GM19328 (cell line): Measurements from ENCODE around the gene ALOX5.

Experiments used
- ATAC-seq: cut with Tn5 transposase; IDR thresholded peaks from one replicate; pipeline ENCODE4 v1.9.1; 2021; ENCODE audit warnings: mild to moderate bottlenecking, moderate library complexity; ENCODE audit not compliant: unreplicated experiment

Gene ALOX5

DNA sequence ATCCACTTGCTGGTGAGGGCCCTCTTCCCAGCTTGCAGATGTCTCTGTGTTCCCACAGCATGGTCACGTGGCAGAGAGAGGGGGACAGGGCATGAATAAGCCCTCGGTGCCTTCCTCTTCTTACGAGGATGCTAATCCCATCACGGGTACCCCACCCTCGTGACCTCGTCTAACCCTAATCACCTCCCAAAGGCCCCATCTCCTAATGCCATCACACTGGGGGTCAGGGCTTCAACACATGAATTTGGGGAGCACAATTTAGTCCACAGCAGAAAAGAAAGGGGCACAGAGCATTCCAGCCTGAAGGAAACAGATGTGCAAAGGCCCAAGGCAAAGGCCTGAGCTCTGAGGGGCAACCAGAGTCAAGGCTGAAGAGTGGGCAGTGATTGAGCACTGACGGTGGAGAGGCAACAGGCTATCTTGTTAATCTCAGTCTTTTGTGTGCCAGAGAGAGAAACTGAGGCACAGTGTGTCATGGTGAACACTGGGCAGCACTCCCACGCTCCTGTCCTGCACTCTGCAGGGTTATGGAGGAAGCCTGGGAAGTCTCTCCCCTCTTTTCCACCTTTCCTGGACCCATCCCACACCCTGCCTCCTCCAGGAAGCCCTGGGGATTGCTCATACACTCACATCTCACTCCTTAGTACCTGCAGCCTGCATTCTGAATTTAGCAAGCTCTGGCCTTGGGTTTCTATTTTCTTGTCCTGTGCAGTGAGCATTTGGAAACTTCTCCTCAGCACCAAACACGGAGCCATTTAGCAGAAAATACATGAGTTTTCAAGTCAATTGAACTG, 49.0 kb downstream of the ALOX5 start:
- ATAC-seq, result no peak

DNA sequence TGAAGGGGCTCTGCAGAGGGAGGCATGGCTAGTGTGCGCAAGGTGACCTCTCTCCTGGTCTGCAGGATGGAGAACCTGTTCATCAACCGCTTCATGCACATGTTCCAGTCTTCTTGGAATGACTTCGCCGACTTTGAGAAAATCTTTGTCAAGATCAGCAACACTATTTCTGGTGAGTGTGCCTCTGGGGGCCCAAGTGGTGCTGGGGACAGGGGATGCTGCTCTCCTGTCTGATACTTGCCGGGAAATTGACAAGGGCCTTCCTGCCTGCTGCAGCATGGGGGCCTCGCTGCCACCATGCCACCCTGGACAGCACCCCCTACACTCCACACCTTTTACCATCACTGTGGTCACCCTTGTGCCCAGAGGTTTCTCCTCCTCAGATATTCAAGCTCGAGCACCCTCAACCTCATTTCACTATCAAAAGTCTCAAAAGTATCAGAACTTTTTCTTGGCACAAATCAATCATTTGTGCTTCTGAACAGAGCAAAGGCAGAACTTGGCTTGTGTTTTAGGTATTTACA, 50.0 kb downstream of the ALOX5 start:
- ATAC-seq, result no peak

DNA sequence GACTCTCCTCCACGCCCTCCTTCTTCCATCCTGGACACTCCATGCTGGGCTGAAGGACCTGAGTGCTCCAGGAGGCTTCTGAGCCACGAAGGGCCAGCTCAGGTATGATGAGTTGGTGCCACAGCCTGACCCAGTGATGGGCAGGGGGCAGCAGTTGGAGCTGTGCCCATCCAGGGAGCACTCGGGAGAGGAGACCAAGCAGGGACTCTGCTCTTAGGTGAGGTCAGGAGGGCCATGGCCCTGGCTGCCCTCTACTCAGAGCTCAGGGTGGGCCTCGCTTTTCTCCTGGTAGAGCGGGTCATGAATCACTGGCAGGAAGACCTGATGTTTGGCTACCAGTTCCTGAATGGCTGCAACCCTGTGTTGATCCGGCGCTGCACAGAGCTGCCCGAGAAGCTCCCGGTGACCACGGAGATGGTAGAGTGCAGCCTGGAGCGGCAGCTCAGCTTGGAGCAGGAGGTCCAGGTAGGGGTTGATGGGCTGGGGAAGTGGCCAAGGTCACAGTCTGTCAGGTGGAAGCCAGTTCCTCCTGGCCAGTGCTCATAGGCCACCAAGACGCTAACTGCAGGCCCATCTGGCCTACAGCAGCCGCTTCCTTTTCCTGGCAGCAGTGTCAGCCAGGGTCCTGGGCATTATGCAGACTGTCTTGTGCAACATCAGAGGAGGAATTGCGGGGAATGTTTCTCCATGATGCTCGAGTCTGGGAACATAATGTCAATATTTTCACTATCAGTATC, 50.8 kb downstream of the ALOX5 start:
- no peak for ATAC-seq

DNA sequence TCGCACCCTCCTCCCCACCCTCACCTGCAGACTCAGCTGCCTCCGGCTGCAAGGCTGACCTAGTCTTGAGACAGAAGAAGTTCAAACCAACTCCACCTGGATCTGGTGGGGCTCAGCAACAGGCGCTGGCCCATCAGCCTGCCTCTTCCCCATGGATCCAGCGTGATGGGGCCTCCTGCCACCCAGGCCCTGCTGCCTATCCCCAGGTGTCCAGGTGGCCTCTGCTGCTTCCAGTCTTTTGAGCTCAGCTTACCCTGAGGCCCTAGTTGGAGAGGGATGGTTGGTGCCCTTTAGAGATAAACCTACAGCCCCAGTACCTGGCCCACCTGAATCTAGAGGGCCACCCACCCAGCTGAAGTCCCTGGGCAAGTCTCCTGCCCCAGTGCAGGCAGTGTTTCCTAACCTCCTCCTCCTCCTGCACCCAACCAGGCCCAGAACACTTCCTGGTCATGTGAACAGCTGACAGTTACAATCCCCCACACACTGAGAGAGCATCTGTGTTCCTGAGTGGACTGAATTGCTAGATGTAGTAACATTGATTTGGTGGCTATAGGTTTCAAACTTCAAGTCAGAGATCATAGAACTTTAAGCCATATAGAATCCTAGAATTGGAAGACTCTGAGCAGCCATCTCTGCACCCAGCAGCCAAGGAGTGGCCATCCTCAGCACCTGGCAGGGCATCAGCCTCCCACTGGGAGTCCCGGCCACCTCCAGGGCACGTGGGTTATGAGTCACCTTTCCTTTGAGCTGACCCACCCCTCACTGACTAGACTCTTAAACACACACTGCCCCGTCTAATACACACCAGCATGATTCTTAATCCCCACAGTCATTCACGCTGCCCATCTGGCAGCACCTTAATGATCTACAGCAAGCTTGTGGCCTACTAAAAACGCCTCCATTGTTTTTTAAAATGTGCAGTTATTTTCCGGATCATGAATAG, 51.9 kb downstream of the ALOX5 start:
- ATAC-seq, result no peak

DNA sequence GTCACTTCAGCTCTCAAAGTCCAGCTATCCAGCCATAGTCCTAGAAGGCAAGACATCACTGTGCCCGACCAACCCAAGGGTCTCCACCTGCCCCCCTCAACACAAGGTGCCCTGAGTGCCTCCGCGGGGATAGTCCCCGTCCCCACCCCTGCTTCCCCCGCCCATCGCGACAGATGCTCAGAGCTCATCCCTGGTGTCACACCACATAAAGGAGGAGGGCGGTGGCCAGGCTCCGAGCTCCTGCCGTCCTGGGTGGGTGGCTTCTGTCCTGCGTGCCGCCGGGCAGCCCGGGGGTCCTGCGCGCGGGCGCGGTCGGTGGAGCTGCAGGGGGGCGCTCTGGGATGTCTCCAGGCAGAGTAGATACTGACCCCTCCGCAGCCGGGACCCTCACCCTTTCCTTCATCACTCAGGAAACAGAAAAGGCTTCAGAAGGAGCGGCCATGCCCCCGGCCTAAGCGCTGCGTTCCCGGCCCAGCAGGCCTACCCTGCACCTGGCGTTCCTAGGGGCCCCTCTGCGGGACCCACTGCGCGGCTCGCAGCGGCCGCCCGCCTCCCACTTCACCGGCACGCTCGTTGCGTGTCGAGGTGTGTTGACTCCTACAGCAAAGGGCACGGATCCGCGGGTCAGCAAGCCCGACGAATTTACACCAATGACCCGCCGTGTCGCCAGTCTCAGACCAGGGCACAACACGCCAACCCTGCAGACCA, 53.4 kb downstream of the ALOX5 start:
- ATAC-seq, result no peak

DNA sequence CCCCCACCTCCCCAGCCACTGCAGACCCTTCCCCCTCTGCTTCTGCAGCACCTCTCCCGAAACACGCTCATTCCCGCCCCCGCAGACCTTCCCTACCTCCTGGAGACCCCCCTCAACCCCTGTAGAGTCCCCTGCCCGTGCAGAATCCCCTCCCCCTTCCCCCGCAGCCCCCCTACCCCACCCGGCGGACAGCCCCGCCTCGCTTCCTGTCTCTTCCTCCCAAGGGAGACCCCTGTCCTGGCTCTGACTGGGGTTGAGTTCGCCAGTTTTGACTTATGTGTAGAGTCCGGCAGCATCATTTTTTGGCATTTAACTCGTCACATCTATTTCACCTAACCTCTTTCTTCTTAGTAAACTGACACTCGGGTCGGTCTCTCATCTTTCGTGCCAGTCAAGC, 54.0 kb downstream of the ALOX5 start:
- no peak for ATAC-seq

DNA sequence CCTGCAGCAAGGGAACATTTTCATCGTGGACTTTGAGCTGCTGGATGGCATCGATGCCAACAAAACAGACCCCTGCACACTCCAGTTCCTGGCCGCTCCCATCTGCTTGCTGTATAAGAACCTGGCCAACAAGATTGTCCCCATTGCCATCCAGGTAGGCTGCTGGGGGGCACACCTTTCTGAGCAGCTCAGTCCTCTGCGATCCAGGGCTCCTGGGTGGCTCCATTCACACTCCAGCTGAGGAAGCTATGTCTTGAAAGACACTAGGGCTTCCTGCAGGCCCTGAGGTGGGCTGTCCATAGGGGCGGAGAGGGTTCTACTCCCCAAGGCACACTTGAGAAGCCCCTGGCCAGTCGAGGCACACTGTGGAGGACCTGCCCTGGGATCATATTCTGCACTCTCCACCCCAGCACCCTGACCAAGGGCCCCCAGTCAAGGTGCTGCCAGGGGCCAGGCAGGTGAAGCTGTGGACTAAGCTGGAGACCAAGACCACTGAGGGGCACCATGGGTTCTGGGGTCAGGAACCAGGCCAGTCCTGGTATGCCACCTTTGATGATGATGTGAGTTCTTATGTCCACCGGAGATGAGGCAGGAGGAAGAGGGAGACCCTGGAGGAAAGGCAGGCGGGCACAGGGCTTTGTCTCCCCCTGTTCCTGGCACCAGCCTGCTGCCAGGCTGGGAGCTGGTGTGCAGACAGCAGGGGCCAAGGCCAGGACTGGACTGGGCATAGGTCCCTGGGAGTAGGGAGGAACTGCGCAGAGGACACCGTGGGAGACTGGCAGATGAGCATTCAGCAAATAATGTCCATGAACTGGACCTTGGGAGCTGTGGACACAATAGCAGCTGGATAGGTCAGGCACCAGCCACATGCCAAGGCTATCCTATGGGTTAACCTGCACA, 54.8 kb downstream of the ALOX5 start:
- ATAC-seq, result no peak

DNA sequence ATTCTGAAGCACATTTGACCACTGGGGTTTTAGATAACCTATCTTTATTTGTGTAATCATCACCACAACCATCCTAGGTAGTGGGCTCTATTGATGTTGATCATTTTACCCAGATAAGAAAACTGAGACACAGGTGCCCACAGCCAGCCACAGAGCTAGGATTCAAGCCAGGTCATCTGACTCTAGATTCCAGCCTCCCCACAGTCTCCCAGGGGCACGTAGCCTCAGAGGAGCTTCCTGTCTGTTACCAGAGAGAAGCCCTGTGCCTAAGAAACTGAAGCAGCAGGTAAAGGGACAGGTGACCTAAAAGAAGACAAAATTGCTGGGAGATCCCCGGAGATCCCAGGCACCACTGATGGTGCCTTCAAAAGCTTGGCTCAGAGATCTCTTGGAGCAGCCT, 55.8 kb downstream of the ALOX5 start:
- no peak for ATAC-seq

DNA sequence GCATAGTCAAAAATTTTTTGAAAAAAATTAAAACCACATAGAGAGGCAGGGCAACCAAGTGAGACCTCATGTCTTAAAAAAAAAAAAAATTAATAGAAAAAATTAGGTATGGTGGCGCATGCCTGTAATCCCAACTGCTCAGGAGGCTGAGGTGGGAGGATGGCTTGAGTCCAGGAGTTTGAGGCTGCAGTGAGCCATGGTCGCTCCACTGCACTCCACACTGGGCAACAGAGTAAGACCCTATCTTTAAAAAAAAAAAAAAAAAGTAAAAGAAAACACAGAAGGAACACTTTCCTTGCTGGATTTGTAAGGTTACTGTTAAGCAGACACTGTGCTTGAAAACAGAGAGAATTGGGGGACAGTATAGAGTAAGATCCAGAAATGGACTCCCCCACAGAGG, 58.1 kb downstream of the ALOX5 start:
- ATAC-seq, result no peak

DNA sequence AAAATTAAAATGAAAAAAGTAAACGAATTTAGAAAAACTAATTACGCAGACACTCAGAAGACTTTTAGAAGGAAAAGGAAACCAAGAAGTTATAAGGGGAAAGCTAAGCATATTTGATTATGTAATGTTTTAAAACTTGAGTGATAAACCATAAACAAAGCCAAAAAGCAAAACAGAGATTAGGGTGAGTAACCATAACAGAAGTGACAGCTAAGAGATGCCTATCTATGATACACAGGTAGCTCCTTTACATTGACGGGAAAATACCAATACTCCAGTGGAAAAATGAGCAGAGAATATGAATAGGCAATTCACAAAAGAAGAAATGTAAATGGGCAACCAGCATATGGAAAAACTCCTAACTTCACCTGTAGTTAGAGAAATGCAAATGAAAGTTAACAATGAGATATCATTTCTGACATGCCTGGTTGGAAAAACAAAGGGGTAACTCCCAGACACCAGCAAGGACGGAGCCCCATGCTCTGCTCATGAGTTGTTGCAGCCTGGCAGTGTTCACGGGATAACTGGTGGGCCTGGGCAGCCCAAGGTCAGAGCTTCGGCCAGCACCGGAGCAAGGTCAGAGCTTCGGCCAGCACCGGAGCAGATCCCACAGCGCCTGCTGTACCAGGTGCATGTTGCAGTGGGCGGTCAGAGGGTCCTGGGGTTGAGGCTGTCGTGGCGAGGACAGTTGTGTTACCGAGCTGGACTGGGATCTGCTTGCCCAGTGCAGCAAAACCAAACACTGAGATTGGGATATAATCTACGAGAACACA, 58.9 kb downstream of the ALOX5 start:
- no peak for ATAC-seq

DNA sequence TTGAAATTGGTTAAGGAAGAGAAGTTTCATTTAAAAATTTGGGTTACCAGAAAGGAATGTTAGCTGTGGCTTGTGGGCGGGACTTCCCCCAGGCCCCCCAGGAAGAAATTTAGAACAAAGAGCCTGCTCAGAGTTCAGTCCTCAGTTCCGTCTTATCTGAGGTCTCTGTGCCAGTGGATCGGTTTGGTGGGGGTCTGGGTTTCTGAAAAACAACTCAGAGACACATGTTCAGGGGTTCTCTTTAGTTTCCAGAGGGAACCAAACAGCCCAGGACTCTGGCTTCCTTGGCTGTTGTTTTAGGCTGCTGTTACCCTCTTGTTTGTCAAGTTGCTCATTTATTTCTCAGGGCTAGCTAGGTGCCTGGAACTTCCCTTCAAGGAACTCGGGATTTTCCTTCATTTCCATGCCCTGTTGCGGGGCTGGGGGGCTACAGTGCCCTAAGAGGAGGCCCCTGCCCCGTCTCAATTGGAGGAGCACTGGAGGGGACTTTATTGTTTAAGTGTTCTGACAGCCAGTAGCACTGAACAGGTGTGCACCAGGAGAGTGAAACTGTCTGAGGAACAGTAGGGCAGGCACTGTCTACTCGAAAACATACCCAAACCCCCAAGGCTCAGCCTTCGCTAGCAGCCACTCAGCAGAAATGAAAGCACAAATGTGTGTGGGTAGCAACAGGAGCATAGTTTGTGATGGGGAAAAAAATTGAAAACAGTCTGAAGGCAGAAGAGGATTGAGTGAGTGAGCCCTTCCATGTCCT, 59.9 kb downstream of the ALOX5 start:
- ATAC-seq, result peak; percentile 80

DNA sequence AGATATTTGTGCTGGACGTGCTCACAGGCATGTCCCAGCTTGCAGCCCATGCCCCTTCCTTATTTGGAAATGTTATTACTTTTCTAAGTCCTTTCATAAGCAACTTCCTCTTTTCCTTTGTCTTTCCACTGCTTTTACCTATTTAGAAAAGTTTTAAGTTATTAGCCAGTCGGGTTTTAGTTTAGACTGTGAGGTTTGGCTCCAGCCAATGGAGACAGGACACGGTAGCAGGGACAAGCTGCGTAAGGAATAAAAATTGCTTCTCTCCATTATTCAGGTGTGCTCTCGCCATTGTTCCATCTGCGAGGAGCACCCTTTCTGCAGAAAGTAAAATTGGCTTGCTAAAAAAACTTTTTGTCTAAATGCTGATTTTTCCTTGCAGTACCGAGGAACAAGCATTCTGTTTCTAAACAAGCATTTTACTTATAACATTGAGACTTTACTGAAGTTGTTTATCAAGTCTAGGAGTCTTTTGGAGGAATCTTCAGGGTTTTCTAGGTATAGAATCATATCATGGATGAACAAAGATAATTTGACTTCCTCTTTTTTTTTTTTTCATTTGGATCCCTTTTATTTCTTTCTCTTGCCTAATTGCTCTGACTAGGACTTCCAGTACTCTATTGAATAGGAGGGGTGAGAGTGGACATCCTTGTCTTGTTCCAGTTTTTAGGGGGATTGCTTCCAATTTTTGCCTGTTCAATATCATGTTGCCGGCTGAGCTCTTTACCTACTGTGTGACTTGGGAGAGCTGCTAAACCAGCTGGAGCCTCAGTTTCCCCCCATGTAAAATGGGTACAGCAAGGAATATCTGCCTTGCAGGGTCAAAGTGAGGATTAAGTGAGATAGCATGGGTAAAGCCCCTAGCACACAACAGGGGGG, 63.8 kb downstream of the ALOX5 start:
- ATAC-seq, result no peak

DNA sequence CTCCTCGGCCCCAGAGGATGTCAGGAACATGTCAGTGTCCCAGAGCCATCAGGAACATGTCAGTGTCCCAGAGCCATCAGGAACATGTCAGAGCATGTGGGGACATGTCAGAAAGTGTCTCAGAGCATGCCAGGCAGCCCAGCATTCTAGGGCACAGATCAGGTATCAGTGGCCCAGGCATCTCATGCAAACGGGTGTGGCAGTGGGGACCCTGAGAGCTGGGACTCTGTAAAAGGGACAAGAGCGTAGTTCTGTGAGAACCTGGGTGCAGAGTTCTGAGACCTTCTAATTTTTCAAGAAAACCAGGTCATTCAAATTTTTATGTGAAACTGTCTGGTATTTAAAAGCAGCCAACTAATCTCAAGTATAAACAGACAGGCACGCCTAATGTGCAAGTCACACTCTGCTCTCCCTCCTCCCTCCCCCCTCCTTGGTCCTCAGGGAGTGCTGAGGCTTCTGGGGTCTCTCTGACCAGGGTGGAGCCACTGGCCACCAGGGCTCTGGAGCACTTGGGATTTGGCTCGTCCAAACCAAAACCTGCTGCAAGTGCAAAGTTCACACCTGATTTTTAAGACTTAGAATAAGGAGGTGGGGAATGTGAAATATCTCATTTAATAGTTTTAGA, 64.6 kb downstream of the ALOX5 start:
- no peak for ATAC-seq

DNA sequence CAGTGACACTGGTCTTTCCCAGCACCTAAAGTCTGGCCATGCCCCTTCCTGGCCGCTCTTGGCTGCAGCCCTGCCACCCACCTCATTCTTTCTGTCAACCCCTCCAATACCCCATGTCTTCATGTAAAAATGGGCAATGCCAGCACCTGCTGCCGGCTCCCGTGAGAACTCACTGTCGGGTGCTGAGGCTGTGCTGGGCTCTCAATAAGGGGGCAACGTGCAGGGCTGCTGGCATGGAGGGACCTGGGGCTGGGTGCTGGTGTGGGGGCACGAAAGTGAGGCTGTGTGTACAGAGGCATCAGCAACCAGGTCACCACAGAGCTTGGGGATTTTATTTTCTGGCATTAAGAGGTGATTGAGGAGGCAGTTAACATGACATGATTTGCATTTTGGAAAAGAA, 65.3 kb downstream of the ALOX5 start:
- no peak for ATAC-seq

DNA sequence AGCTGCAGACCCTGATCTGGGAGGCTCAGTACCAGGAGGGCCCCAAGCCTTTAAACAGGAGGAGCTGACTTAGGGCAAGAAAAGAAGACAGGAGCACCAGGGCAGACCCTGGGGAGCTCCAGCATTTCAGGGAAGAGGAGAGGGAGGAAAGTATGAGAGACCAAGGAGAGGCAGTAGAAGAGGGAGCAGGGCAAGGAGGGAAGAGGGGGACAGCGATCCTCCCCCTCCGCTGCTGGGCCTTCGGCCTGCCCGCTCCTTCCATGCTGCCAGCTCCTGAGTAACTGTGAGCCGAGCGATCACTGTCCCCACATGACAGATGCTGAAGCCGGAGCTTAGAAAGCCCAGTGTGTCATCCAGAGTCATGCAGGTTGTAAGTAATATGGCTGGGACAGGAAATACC, 65.9 kb downstream of the ALOX5 start:
- ATAC-seq, result no peak

DNA sequence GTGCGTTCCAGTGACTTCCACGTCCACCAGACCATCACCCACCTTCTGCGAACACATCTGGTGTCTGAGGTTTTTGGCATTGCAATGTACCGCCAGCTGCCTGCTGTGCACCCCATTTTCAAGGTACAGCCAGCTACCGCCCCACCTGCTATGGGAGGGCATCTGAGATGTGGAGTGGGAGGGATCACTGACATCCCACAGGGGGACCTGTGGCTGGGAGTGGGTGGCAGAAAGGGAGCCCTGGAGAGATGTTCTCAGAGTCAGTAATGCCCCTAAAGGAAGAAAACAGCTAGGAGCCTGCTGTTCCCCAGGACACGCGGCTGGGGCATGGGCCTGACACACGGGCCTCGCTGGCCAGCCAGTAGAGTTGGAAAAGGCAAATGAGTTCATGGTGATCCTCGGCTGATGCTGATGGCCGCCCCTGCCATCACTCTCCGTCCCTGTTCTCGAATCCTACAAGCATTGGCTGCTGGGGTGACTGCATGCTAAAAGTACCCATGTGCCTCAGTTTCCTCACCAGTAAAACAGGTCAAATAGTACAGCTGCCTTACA, 66.6 kb downstream of the ALOX5 start:
- no peak for ATAC-seq
